ENCODE data around the gene SORCS2. TPM values are rescaled to one million over a fixed set of nuclear protein-coding genes. Genes with fewer than 3 reads are reported as not detected.

SORCS2 gene
- total and polyA plus RNA-seq, 12 donors, result 0.67 to 15.5 (median 1.3) TPM

- H3K4me1 ChIP-seq (replicated peaks in 1 of 2), result no peaks in the 10 kb centered on the region
- DNase-seq, result no peak
- peaks cover 3% of the 10 kb centered on the region for H3K27me3 ChIP-seq
- 94 to 100% (median 95%) methylated on average over 4 of the region's 4 CpGs for WGBS, 4 donors
- no peak overlapping the region for H3K4me3 ChIP-seq
- no peak overlapping the region for H3K27ac ChIP-seq
- no peak for TF ChIP-seq POLR2A (IDR thresholded peaks at IDR 0.05)
- no peak for TF ChIP-seq CTCF (IDR thresholded peaks at IDR 0.05)
- H3K9me3 ChIP-seq (replicated peaks in 1 of 3), result no peaks in the 10 kb centered on the region
- no peaks in the 10 kb centered on the region for H3K36me3 ChIP-seq (replicated peaks in 1 of 2)
- intact Hi-C loops (cut with DNase I), result no loop called here
Measured at GRCh38 chr4:7362862-7363430, 170.6 kb downstream of the SORCS2 start.

GRCh38 chr4:7364979-7365378, 172.6 kb downstream of the SORCS2 start:
- TF ChIP-seq CTCF (IDR thresholded peaks at IDR 0.05), result no peak
- TF ChIP-seq POLR2A (IDR thresholded peaks at IDR 0.05), result no peak
- Histone ChIP-seq H3K27me3 (peaks cover 10% of the 10 kb centered on the region), H3K4me1 (replicated peaks in 1 of 2) (no peaks in the 10 kb centered on the region), H3K9me3 (replicated peaks in 1 of 3) (no peaks in the 10 kb centered on the region), H3K36me3 (replicated peaks in 1 of 2) (no peaks in the 10 kb centered on the region), H3K27ac (no peak overlapping the region), H3K4me3 (no peak overlapping the region)
- 60 to 75% (median 69%) methylated on average over 5 of the region's 5 CpGs for WGBS, 4 donors
- intact Hi-C loops (cut with DNase I), result no loop called here
- no peak for DNase-seq

- 45 to 50% (median 47%) methylated on average over 12 to 22 of the region's 22 CpGs for WGBS, 4 donors
- no peak overlapping the region for H3K27ac ChIP-seq
- no peak overlapping the region for H3K4me3 ChIP-seq
- H3K36me3 ChIP-seq (replicated peaks in 1 of 2), result no peaks in the 10 kb centered on the region
- H3K4me1 ChIP-seq (replicated peaks in 1 of 2), result no peaks in the 10 kb centered on the region
- H3K27me3 ChIP-seq, result peaks cover 11% of the 10 kb centered on the region
- no peak for TF ChIP-seq POLR2A (IDR thresholded peaks at IDR 0.05)
- no peak for TF ChIP-seq CTCF (IDR thresholded peaks at IDR 0.05)
- no peaks in the 10 kb centered on the region for H3K9me3 ChIP-seq (replicated peaks in 1 of 3)
- no peak for DNase-seq
- intact Hi-C loops (cut with DNase I), result no loop called here
Measured at GRCh38 chr4:7365462-7366179, 173.3 kb downstream of the SORCS2 start.

GRCh38 chr4:7366180-7366945, 174.0 kb downstream of the SORCS2 start:
- intact Hi-C loops (cut with DNase I), result no loop called here
- Histone ChIP-seq H3K4me1 (replicated peaks in 1 of 2) (no peaks in the 10 kb centered on the region), H3K27ac (no peak overlapping the region), H3K36me3 (replicated peaks in 1 of 2) (no peaks in the 10 kb centered on the region), H3K9me3 (replicated peaks in 1 of 3) (no peaks in the 10 kb centered on the region), H3K4me3 (no peak overlapping the region), H3K27me3 (peaks cover 11% of the 10 kb centered on the region)
- no peak for TF ChIP-seq CTCF (IDR thresholded peaks at IDR 0.05)
- no peak for TF ChIP-seq POLR2A (IDR thresholded peaks at IDR 0.05)
- no peak for DNase-seq
- 32 to 43% (median 38%) methylated on average over 11 of the region's 11 CpGs for WGBS, 4 donors
